Cardiac muscle cell (in vitro differentiated cells and primary cell): ENCODE measurements around the gene FHIT. TPM values are rescaled to one million over a fixed set of nuclear protein-coding genes. Genes with fewer than 3 reads are reported as not detected.

Source experiments
- DNase-seq, 2 donors: peaks; one replicate each; pipeline versions ENCODE4 v3.0.0 to v3.0.0-alpha.2; 2010 to 2017; ENCODE audit warnings: low read depth in 1 of 2, low spot score in 1 of 2
- H3K27ac ChIP-seq: fragments of 200-600 bp; sonication (generic); 2 replicates; pipeline ENCODE4 v1.5.1; 2016
- H3K27me3 ChIP-seq: fragments of 200-600 bp; sonication (generic); 2 replicates; pipeline ENCODE4 v1.6.0; 2016; ENCODE audit warnings: control low read depth
- H3K36me3 ChIP-seq: fragments of 200-600 bp; sonication (generic); 2 replicates; pipeline ENCODE4 v1.5.1; 2016; ENCODE audit warnings: control low read depth
- H3K4me1 ChIP-seq: fragments of 200-600 bp; sonication (generic); 2 replicates; pipeline ENCODE4 v1.8.1; 2017; ENCODE audit warnings: low read depth, mild to moderate bottlenecking, mixed run types
- H3K4me3 ChIP-seq: fragments of 200-600 bp; sonication (generic); 2 replicates; pipeline ENCODE4 v1.5.1; 2016; ENCODE audit warnings: mild to moderate bottlenecking
- H3K9me3 ChIP-seq: fragments of 200-600 bp; sonication (generic); 2 replicates; pipeline ENCODE4 v1.5.1; 2017; ENCODE audit warnings: low read depth, mild to moderate bottlenecking, control low read depth
- polyA plus RNA-seq: library from polyadenylated mRNA; unstranded; fragments of >200 nt; fragmentation: Nextera tagmentation; extraction: Ambion mirVana; gene quantifications from 2 replicates; pipeline ENCODE4 v1.2.1, GENCODE V29; 2016
- total RNA-seq: library from RNA; depleted of rRNA; stranded (reverse); fragments of >200 nt; gene quantifications from 2 replicates; pipeline ENCODE4 v1.2.3, GENCODE V29; 2016
- TF ChIP-seq, protein P1 (sequence below): IDR thresholded peaks from 2 replicates; pipeline ENCODE4 v1.5.1; 2012; ENCODE audit warnings: low read depth, mild to moderate bottlenecking, low read length

FHIT gene
- total and polyA plus RNA-seq, 2 experiments from 2014 or later, result 6.9 to 12.5 TPM

DNA sequence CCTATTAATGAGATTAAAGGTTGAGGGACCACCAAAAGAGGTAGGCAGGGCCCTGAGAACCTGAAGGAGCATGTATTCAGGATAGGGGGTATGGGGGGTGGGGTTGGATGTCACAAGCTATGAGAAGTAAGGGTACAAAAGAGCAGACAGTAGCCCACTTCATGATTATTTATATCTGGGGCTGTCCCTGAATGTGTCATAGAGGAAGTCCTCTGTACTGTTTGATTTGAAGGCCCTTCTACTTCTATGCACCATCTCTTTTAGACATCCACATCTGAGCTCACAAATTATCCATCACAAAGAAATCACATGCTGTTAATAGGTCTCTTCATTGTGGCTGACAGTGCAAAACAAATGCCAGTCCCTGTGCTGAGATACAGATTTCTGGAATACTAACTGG is 68.6 kb downstream of the FHIT start:
- DNase-seq, result no peak
- H3K4me3 ChIP-seq, result no peak overlapping the region
- TF ChIP-seq, protein P1, sequence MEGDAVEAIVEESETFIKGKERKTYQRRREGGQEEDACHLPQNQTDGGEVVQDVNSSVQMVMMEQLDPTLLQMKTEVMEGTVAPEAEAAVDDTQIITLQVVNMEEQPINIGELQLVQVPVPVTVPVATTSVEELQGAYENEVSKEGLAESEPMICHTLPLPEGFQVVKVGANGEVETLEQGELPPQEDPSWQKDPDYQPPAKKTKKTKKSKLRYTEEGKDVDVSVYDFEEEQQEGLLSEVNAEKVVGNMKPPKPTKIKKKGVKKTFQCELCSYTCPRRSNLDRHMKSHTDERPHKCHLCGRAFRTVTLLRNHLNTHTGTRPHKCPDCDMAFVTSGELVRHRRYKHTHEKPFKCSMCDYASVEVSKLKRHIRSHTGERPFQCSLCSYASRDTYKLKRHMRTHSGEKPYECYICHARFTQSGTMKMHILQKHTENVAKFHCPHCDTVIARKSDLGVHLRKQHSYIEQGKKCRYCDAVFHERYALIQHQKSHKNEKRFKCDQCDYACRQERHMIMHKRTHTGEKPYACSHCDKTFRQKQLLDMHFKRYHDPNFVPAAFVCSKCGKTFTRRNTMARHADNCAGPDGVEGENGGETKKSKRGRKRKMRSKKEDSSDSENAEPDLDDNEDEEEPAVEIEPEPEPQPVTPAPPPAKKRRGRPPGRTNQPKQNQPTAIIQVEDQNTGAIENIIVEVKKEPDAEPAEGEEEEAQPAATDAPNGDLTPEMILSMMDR, result no peak
- H3K9me3 ChIP-seq, result no peaks in the 10 kb centered on the region
- H3K27ac ChIP-seq, result no peak overlapping the region
- no peaks in the 10 kb centered on the region for H3K27me3 ChIP-seq
- H3K4me1 ChIP-seq, result peaks cover 10% of the 10 kb centered on the region
- H3K36me3 ChIP-seq, result no peaks in the 10 kb centered on the region

GRCh38 chr3:61181874-61182273 is 69.4 kb downstream of the FHIT start:
- no peaks in the 10 kb centered on the region for H3K9me3 ChIP-seq
- peaks cover 10% of the 10 kb centered on the region for H3K4me1 ChIP-seq
- H3K27ac ChIP-seq, result no peak overlapping the region
- no peaks in the 10 kb centered on the region for H3K36me3 ChIP-seq
- TF ChIP-seq, protein P1, result no peak
- no peaks in the 10 kb centered on the region for H3K27me3 ChIP-seq
- H3K4me3 ChIP-seq, result no peak overlapping the region
- peak in 1 of 2 donors; percentile 7 for DNase-seq

DNA sequence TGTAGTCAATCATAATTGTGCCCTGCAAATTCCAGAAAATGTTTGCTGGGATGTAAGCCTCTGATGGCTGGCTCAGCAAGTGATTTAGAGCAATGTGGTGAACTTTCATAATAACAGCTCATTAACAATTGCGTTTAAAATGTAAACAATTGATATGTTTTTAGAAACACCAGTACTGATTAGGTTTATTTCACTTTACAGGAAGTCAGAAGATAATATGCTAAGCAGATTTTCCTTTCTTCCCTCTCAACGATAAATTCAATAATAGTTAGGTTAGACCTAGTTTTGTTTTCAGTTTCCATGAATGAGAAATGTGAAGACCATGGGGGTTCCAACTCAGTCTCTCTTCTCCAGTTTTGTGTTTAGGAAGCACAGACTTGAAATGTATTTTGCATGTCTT is 71.0 kb downstream of the FHIT start:
- no peak for DNase-seq
- no peaks in the 10 kb centered on the region for H3K36me3 ChIP-seq
- no peaks in the 10 kb centered on the region for H3K9me3 ChIP-seq
- TF ChIP-seq, protein P1, result no peak
- no peak overlapping the region for H3K27ac ChIP-seq
- peaks cover 10% of the 10 kb centered on the region for H3K4me1 ChIP-seq
- H3K4me3 ChIP-seq, result no peak overlapping the region
- H3K27me3 ChIP-seq, result no peaks in the 10 kb centered on the region

DNA sequence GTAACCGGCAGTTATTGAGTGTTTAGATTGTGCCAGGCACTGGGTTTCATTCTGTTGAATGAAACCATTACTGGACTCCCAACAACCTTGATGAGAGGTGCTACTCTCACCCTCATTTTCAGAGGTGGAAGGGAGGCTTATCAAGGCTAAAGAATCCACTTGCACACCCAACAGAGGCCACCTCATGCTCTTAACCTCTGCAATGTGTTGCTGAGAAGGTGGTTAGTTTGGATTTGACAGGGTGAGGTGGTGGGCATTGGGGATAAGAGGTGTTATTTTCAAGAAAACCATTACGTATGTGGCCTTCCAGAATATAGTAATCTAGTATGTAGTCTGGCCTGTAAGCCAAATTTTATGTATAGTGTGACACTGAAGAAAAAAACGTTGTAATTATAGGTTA is 73.1 kb downstream of the FHIT start:
- Histone ChIP-seq H3K4me1 (peaks cover 14% of the 10 kb centered on the region), H3K9me3 (no peaks in the 10 kb centered on the region), H3K27me3 (no peaks in the 10 kb centered on the region), H3K36me3 (no peaks in the 10 kb centered on the region), H3K27ac (no peak overlapping the region), H3K4me3 (no peak overlapping the region)
- peak in 1 of 2 donors; percentile 5 for DNase-seq
- TF ChIP-seq, protein P1, result no peak

DNA sequence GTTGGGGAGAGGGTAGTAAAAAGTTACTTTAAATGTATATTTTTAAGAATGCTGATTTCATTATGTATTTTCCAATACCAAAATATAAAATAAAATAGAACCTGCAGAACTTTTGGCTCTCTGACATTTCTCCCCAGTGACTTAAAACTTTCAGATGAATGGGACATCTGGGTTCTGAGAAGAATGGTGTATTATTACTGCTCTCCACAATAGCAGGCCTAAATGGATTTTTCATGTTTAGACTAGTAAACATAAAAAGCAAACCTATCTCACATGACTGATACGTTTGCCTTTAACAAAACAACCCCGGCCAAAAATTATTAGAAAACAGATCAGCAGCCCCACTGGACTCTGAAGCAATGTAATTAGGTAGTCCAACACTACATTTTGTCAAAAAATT is 73.8 kb downstream of the FHIT start:
- no peaks in the 10 kb centered on the region for H3K27me3 ChIP-seq
- no peak overlapping the region for H3K4me3 ChIP-seq
- no peak for DNase-seq
- no peaks in the 10 kb centered on the region for H3K36me3 ChIP-seq
- H3K9me3 ChIP-seq, result no peaks in the 10 kb centered on the region
- no peak overlapping the region for H3K27ac ChIP-seq
- TF ChIP-seq, protein P1, result no peak
- peaks cover 14% of the 10 kb centered on the region for H3K4me1 ChIP-seq

DNA sequence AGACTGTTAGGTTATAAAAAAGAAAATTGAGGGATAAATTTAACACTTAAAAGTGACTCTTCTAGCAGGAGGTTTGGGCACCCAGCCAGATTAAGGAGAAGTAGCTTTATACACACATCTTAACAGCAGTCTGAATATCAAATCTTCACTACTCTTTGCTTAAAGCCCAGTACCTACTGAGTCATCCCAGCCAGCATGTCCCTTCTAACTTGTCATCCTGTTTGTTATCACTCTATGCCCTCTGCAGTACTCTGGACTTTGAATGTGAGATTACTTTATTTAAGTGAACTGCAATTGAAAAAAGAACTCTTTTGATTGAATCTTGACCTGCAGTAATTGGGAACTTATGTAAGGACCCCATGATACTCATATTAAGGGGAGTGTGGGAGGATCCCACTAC is 77.6 kb downstream of the FHIT start:
- TF ChIP-seq, protein P1, result no peak
- H3K4me3 ChIP-seq, result no peak overlapping the region

More for the DNA sequence above, 77.6 kb downstream of the FHIT start:
- Histone ChIP-seq H3K4me1 (peaks cover 14% of the 10 kb centered on the region), H3K27me3 (no peaks in the 10 kb centered on the region), H3K36me3 (no peaks in the 10 kb centered on the region), H3K9me3 (no peaks in the 10 kb centered on the region), H3K27ac (no peak overlapping the region)
- peak in 1 of 2 donors; percentile 1 for DNase-seq
